ENCODE measurements around the gene CDH4. TPM values are rescaled to one million over a fixed set of nuclear protein-coding genes. Genes with fewer than 3 reads are reported as not detected.

The CDH4 gene
- total RNA-seq, 1 donor from 2014 or later, result not detected

- TF ChIP-seq, protein P1, sequence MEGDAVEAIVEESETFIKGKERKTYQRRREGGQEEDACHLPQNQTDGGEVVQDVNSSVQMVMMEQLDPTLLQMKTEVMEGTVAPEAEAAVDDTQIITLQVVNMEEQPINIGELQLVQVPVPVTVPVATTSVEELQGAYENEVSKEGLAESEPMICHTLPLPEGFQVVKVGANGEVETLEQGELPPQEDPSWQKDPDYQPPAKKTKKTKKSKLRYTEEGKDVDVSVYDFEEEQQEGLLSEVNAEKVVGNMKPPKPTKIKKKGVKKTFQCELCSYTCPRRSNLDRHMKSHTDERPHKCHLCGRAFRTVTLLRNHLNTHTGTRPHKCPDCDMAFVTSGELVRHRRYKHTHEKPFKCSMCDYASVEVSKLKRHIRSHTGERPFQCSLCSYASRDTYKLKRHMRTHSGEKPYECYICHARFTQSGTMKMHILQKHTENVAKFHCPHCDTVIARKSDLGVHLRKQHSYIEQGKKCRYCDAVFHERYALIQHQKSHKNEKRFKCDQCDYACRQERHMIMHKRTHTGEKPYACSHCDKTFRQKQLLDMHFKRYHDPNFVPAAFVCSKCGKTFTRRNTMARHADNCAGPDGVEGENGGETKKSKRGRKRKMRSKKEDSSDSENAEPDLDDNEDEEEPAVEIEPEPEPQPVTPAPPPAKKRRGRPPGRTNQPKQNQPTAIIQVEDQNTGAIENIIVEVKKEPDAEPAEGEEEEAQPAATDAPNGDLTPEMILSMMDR (IDR thresholded peaks at IDR 0.05), result no peak
- Mint-ChIP-seq H3K4me3 (no peak overlapping the region), H3K4me1 (no peaks in the 10 kb centered on the region), H3K27me3 (peaks cover 3% of the 10 kb centered on the region), H3K9me3 (no peaks in the 10 kb centered on the region), H3K36me3 (ENCODE audit: low read depth) (no peaks in the 10 kb centered on the region), H3K27ac (no peak overlapping the region)
- DNase-seq (no peak), ATAC-seq (ENCODE audit: low read depth) (no peak)
- ChIA-PET POLR2A (no interaction called here), CTCF (no interaction called here)
- intact Hi-C loops (cut with micrococcal nuclease), result no loop called here
Observed at GRCh38 chr20:61835301-61835700, 583.2 kb downstream of the CDH4 start.

DNA sequence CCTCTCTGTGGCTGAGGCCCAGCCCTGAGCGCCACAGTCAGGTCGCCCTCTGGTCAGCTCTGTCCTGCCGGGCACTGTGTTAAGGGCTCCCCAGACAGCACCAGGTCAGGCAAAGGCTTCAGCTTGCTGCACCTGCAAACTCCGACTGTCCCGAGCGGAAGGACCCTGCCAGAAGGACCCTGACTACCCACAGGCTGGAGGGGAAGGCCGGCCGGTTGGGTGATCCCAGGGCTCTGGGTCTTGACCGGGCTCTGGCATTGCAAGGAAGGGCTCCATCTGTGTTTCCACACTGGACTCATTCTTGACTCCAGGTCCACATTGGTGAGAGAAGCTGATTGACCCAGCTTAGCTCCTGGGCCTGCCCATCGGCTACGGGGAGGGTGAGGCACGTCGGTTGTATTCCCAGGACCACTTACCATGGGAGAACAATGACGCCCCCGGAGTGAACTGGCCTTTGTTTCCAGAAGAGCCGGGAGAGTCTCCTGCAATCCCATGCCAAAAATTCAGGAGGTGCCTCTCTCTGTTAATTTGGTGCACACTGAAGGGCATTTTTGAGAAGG is 583.8 kb downstream of the CDH4 start:
- ChIA-PET POLR2A (no interaction called here), CTCF (no interaction called here)
- DNase-seq (no peak), ATAC-seq (ENCODE audit: low read depth) (no peak)
- Mint-ChIP-seq H3K36me3 (ENCODE audit: low read depth) (no peaks in the 10 kb centered on the region), H3K27me3 (no peaks in the 10 kb centered on the region), H3K4me3 (no peak overlapping the region), H3K27ac (no peak overlapping the region), H3K9me3 (no peaks in the 10 kb centered on the region), H3K4me1 (no peaks in the 10 kb centered on the region)
- TF ChIP-seq, protein P1 (IDR thresholded peaks at IDR 0.05), result no peak
- intact Hi-C loops (cut with micrococcal nuclease), result no loop called here

GRCh38 chr20:61837200-61837599 is 585.1 kb downstream of the CDH4 start:
- CTCF ChIA-PET, result no interaction called here
- intact Hi-C loops (cut with micrococcal nuclease), result no loop called here
- POLR2A ChIA-PET, result no interaction called here

DNA sequence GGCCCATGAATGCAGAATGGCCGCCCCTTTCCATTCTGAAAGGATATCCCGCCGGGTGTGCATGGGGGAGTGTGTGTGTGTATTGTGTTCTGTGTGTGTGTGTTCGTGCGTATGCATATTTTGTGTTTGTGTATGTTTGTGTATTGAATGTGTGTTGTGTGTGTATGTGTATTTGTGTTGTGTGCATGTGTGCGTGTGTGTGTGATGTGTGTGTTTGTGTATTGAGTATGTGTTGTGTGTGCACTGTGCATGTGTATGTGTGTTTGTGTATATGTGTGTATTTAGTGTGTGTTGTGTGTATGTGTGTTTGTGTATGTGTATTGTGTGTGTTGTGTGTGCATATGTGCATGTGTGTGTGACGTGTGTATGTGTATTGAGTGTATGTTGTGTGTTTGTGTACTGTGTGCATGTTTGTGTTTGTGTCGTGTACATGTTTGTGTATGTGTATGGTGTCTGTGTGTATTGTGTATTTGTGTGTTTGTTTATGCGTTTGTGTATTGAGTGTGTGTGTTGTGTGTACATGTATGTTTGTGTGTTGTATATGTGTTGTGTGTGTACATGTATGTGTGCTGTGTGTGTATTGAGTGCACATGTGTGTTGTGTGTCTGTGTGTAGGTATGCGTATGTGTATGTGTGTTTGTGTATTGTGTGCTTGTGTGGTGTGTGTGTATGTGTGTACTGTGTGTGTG is 587.3 kb downstream of the CDH4 start:
- Mint-ChIP-seq H3K4me3 (no peak overlapping the region), H3K36me3 (ENCODE audit: low read depth) (no peaks in the 10 kb centered on the region), H3K27me3 (no peaks in the 10 kb centered on the region), H3K4me1 (no peaks in the 10 kb centered on the region), H3K27ac (no peak overlapping the region), H3K9me3 (no peaks in the 10 kb centered on the region)
- DNase-seq (no peak), ATAC-seq (ENCODE audit: low read depth) (no peak)
- ChIA-PET CTCF (no interaction called here), POLR2A (no interaction called here)
- TF ChIP-seq, protein P1 (IDR thresholded peaks at IDR 0.05), result no peak
- intact Hi-C loops (cut with micrococcal nuclease), result no loop called here

More at GRCh38 chr20:61837200-61837599, 585.1 kb downstream of the CDH4 start:
- Mint-ChIP-seq H3K4me1 (no peaks in the 10 kb centered on the region), H3K9me3 (no peaks in the 10 kb centered on the region), H3K36me3 (ENCODE audit: low read depth) (no peaks in the 10 kb centered on the region), H3K4me3 (no peak overlapping the region), H3K27me3 (no peaks in the 10 kb centered on the region), H3K27ac (no peak overlapping the region)
- TF ChIP-seq, protein P1 (IDR thresholded peaks at IDR 0.05), result no peak
- ATAC-seq (ENCODE audit: low read depth), result no peak
- no peak for DNase-seq

- no peak for DNase-seq
- no peak overlapping the region for H3K4me3 Mint-ChIP-seq
- no peaks in the 10 kb centered on the region for H3K36me3 Mint-ChIP-seq (ENCODE audit: low read depth)
- H3K27me3 Mint-ChIP-seq, result no peaks in the 10 kb centered on the region
- no peak for ATAC-seq (ENCODE audit: low read depth)
- TF ChIP-seq, protein P1 (IDR thresholded peaks at IDR 0.05), result no peak
- ChIA-PET CTCF (no interaction called here), POLR2A (no interaction called here)
- intact Hi-C loops (cut with micrococcal nuclease), result no loop called here
- no peaks in the 10 kb centered on the region for H3K9me3 Mint-ChIP-seq
- no peaks in the 10 kb centered on the region for H3K4me1 Mint-ChIP-seq
- no peak overlapping the region for H3K27ac Mint-ChIP-seq
Observed at GRCh38 chr20:61839912-61840778, 588.1 kb downstream of the CDH4 start.

Measured in activated B cell treated with CpG ODN at 0.5 μM for 24 hours (primary cell).